Activated T-cell treated with anti-CD3 and anti-CD28 coated beads, Interleukin-2, amount 50 U/mL, for 1 hour (primary cell): ENCODE data around the gene HOXA5.

Source experiments
- DNase-seq: peaks from one replicate; pipeline ENCODE4 v3.0.0-alpha.2; 2020

The HOXA5 gene

GRCh38 chr7:27158436-27159265 lies 15.2 kb upstream of the HOXA5 start:
- peak; percentile 21 for DNase-seq

- peak; percentile 19 for DNase-seq
Observed at GRCh38 chr7:27157702-27158431, 14.4 kb upstream of the HOXA5 start.

GRCh38 chr7:27156916-27157701 lies 13.6 kb upstream of the HOXA5 start:
- DNase-seq: peak; percentile 22

GRCh38 chr7:27156508-27156898 lies 13.0 kb upstream of the HOXA5 start, which contains the start of gene HOXA7:
TSS of gene HOXA7 (minus strand) at chr7:27156675. CDS start at chr7:27156545, 130 bp downstream.
- no peak for DNase-seq

- DNase-seq: peak; percentile 55
Observed at GRCh38 chr7:27155816-27156507, 12.5 kb upstream of the HOXA5 start.

- DNase-seq: peak; percentile 47
Observed at GRCh38 chr7:27154901-27155815, 11.7 kb upstream of the HOXA5 start.

- peak; percentile 16 for DNase-seq
Observed at GRCh38 chr7:27154369-27154768, 10.9 kb upstream of the HOXA5 start.

GRCh38 chr7:27153526-27153925 lies 10.0 kb upstream of the HOXA5 start:
- peak; percentile 11 for DNase-seq

- peak; percentile 16 for DNase-seq
Observed at GRCh38 chr7:27152816-27153442, 9.4 kb upstream of the HOXA5 start.

GRCh38 chr7:27151931-27152815 lies 8.7 kb upstream of the HOXA5 start, which contains the start of gene HOXA3:
TSS of gene HOXA3 (minus strand) at chr7:27152583. CDS start at chr7:27110640, 41,943 bp downstream.
- no peak for DNase-seq

- DNase-seq: no peak
Observed at GRCh38 chr7:27151341-27151930, 8.0 kb upstream of the HOXA5 start.

- peak; percentile 74 for DNase-seq
Observed at GRCh38 chr7:27150568-27151340, 7.3 kb upstream of the HOXA5 start.

- no peak for DNase-seq
Observed at GRCh38 chr7:27149842-27150567, 6.5 kb upstream of the HOXA5 start.

GRCh38 chr7:27148756-27149641 lies 5.5 kb upstream of the HOXA5 start:
- DNase-seq: no peak

- DNase-seq: no peak
Observed at GRCh38 chr7:27148031-27148755, 4.7 kb upstream of the HOXA5 start.
